GM23338 (cell line): ENCODE measurements around the gene RYR3.

Source experiments
- EZH2 ChIP-seq: fragments of 200-600 bp; sonication (generic); IDR thresholded peaks from one replicate; pipeline ENCODE4 v1.8.0; 2017; ENCODE audit warnings: antibody characterized with exemption, mild to moderate bottlenecking, low read depth; ENCODE audit not compliant: unreplicated experiment
- TF ChIP-seq, protein P1 (sequence below): IDR thresholded peaks from one replicate; pipeline ENCODE4 v1.6.1; 2018; ENCODE audit warnings: antibody characterized with exemption; ENCODE audit not compliant: unreplicated experiment

DNA sequence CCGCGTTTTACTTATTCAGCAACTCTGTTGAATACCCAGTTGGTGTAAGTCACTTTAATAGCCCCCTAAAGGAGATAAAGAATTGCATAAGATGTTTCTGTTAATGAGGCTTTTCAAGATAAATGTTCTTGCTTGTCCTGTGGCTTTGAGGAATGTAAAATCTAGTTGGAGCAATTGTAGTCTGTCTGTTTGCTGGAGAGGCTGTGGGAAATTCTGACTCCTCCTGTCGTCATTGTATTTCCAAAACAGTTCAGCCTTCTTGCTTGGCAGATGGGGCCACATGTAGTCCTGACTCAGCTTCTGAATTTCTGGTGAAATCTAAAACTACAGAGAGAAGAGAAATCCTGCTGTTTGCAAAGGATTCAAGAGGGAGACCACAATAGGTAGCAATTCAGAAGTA lies 114.4 kb downstream of the RYR3 start:
- TF ChIP-seq EZH2: no peak
- TF ChIP-seq, protein P1, sequence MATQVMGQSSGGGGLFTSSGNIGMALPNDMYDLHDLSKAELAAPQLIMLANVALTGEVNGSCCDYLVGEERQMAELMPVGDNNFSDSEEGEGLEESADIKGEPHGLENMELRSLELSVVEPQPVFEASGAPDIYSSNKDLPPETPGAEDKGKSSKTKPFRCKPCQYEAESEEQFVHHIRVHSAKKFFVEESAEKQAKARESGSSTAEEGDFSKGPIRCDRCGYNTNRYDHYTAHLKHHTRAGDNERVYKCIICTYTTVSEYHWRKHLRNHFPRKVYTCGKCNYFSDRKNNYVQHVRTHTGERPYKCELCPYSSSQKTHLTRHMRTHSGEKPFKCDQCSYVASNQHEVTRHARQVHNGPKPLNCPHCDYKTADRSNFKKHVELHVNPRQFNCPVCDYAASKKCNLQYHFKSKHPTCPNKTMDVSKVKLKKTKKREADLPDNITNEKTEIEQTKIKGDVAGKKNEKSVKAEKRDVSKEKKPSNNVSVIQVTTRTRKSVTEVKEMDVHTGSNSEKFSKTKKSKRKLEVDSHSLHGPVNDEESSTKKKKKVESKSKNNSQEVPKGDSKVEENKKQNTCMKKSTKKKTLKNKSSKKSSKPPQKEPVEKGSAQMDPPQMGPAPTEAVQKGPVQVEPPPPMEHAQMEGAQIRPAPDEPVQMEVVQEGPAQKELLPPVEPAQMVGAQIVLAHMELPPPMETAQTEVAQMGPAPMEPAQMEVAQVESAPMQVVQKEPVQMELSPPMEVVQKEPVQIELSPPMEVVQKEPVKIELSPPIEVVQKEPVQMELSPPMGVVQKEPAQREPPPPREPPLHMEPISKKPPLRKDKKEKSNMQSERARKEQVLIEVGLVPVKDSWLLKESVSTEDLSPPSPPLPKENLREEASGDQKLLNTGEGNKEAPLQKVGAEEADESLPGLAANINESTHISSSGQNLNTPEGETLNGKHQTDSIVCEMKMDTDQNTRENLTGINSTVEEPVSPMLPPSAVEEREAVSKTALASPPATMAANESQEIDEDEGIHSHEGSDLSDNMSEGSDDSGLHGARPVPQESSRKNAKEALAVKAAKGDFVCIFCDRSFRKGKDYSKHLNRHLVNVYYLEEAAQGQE: no peak
